Nephron (organoid): ENCODE results near the gene HSFY2.
"Not testable (repeated sequence)": the region's sequence is repeated elsewhere in the genome, so short reads cannot be mapped to it uniquely, and the experiment has no call there.

ENCODE experiments used
- H3K27ac Mint-ChIP-seq, 3 experiments: 2 replicates each; pipeline ENCODE4 v1.8.0; 2020; ENCODE audit warnings: mixed read lengths in 3 of 3, mild to moderate bottlenecking in 2 of 3, moderate library complexity in 1 of 3
- H3K27me3 Mint-ChIP-seq: 2 replicates; pipeline ENCODE4 v1.8.0; 2021; ENCODE audit warnings: low read depth, mild to moderate bottlenecking, moderate library complexity, mixed read lengths
- H3K36me3 Mint-ChIP-seq: 2 replicates; pipeline ENCODE4 v1.8.0; 2020; ENCODE audit warnings: low read depth, mixed read lengths
- H3K4me1 Mint-ChIP-seq: 2 replicates; pipeline ENCODE4 v1.8.0; 2020; ENCODE audit warnings: mixed read lengths
- H3K4me3 Mint-ChIP-seq, 3 experiments: 2 replicates each; pipeline ENCODE4 v1.8.0; 2020; ENCODE audit warnings: mild to moderate bottlenecking in 3 of 3, mixed read lengths in 3 of 3, moderate library complexity in 2 of 3
- H3K9me3 Mint-ChIP-seq: 2 replicates; pipeline ENCODE4 v1.8.0; 2020; ENCODE audit warnings: mixed read lengths

Gene HSFY2

GRCh38 chrY:18773635-18774034 is at the start of gene HSFY2:
TSS of gene HSFY2 (minus strand) at chrY:18773735. CDS start at chrY:18773618, 117 bp downstream.
- not testable (repeated sequence) for H3K9me3 Mint-ChIP-seq, H3K27ac Mint-ChIP-seq, H3K4me1 Mint-ChIP-seq, H3K4me3 Mint-ChIP-seq, H3K36me3 Mint-ChIP-seq, H3K27me3 Mint-ChIP-seq

GRCh38 chrY:18815751-18816150 is 42.2 kb upstream of the HSFY2 start:
- not testable (repeated sequence) for H3K27me3 Mint-ChIP-seq, H3K4me1 Mint-ChIP-seq, H3K36me3 Mint-ChIP-seq, H3K4me3 Mint-ChIP-seq, H3K27ac Mint-ChIP-seq, H3K9me3 Mint-ChIP-seq

GRCh38 chrY:18788757-18789406 is 15.3 kb upstream of the HSFY2 start:
- not testable (repeated sequence) for H3K4me3 Mint-ChIP-seq, H3K9me3 Mint-ChIP-seq, H3K4me1 Mint-ChIP-seq, H3K36me3 Mint-ChIP-seq, H3K27ac Mint-ChIP-seq, H3K27me3 Mint-ChIP-seq

GRCh38 chrY:18754077-18754476 is 19.5 kb downstream of the HSFY2 start:
- not testable (repeated sequence) for H3K27ac Mint-ChIP-seq, H3K36me3 Mint-ChIP-seq, H3K27me3 Mint-ChIP-seq, H3K9me3 Mint-ChIP-seq, H3K4me1 Mint-ChIP-seq, H3K4me3 Mint-ChIP-seq

GRCh38 chrY:18753133-18753815 is 20.3 kb downstream of the HSFY2 start:
- H3K4me1 Mint-ChIP-seq, H3K4me3 Mint-ChIP-seq, H3K27ac Mint-ChIP-seq, H3K36me3 Mint-ChIP-seq, H3K9me3 Mint-ChIP-seq, H3K27me3 Mint-ChIP-seq: not testable (repeated sequence)

- H3K27me3 Mint-ChIP-seq, H3K4me3 Mint-ChIP-seq, H3K27ac Mint-ChIP-seq, H3K36me3 Mint-ChIP-seq, H3K9me3 Mint-ChIP-seq, H3K4me1 Mint-ChIP-seq: not testable (repeated sequence)
These were observed 49.8 kb downstream of the HSFY2 start for GRCh38 chrY:18723714-18724113.
